ENCODE data around the gene MFAP5. TPM values are rescaled to one million over a fixed set of nuclear protein-coding genes. Genes with fewer than 3 reads are reported as not detected.

The MFAP5 gene
- polyA plus RNA-seq, 1 donor from 2014 or later, result not detected

- Histone ChIP-seq H3K9me3 (ENCODE audit: low read length) (no peaks in the 10 kb centered on the region), H3K4me2 (ENCODE audit: low read length) (no peak overlapping the region), H3K27ac (ENCODE audit: low read length) (no peak overlapping the region), H3K27me3 (ENCODE audit: insufficient read depth, low read depth, low read length) (no peaks in the 10 kb centered on the region), H3K79me2 (replicated peaks; ENCODE audit: insufficient read depth, low read length) (no peaks in the 10 kb centered on the region), H4K20me1 (ENCODE audit: insufficient read depth) (no peaks in the 10 kb centered on the region), H2AFZ (ENCODE audit: low read depth, low read length) (no peak overlapping the region), H3K9me2 (ENCODE audit: insufficient read depth, low read length) (no peaks in the 10 kb centered on the region), H3K4me3 (ENCODE audit: low read length) (no peak overlapping the region), H3K36me3 (ENCODE audit: insufficient read depth, low read length) (no peaks in the 10 kb centered on the region), H3K9ac (ENCODE audit: low read length) (no peak overlapping the region), H3F3A (ENCODE audit: insufficient read depth, low read length, poor library complexity, severe bottlenecking) (no peaks in the 10 kb centered on the region)
- no peak for TF ChIP-seq EZH2 (IDR thresholded peaks at IDR 0.05; ENCODE audit: borderline replicate concordance, insufficient read depth, low read length, poor library complexity, severe bottlenecking)
- no peak for TF ChIP-seq TAF1 (IDR thresholded peaks at IDR 0.05; ENCODE audit: low read depth)
- TF ChIP-seq CTCF (IDR thresholded peaks at IDR 0.05; ENCODE audit: poor library complexity, severe bottlenecking), result no peak
- no peak for TF ChIP-seq RAD21 (conservative IDR thresholded peaks at IDR 0.05)
- TF ChIP-seq SMC3 (conservative IDR thresholded peaks at IDR 0.05; ENCODE audit: poor library complexity), result no peak
Measured at GRCh38 chr12:8647968-8648367, 14.7 kb downstream of the MFAP5 start.

- H3K4me3 ChIP-seq (ENCODE audit: low read length), result no peak overlapping the region
- no peaks in the 10 kb centered on the region for H3K36me3 ChIP-seq (ENCODE audit: insufficient read depth, low read length)
- H3K27me3 ChIP-seq (ENCODE audit: insufficient read depth, low read depth, low read length), result no peaks in the 10 kb centered on the region
- no peaks in the 10 kb centered on the region for H3F3A ChIP-seq (ENCODE audit: insufficient read depth, low read length, poor library complexity, severe bottlenecking)
- H3K9ac ChIP-seq (ENCODE audit: low read length), result no peak overlapping the region
- TF ChIP-seq RAD21 (conservative IDR thresholded peaks at IDR 0.05) (no peak), POLR2AphosphoS5 (IDR thresholded peaks at IDR 0.05) (no peak), SMC3 (conservative IDR thresholded peaks at IDR 0.05; ENCODE audit: poor library complexity) (no peak), MXI1 (conservative IDR thresholded peaks at IDR 0.05; ENCODE audit: poor library complexity, severe bottlenecking) (no peak), EZH2 (IDR thresholded peaks at IDR 0.05; ENCODE audit: borderline replicate concordance, insufficient read depth, low read length, poor library complexity, severe bottlenecking) (no peak), EP300 (conservative IDR thresholded peaks at IDR 0.05; ENCODE audit: poor library complexity, severe bottlenecking) (no peak), CTCF (IDR thresholded peaks at IDR 0.05; ENCODE audit: poor library complexity, severe bottlenecking) (no peak), REST (IDR thresholded peaks at IDR 0.05; ENCODE audit: borderline replicate concordance) (no peak), TAF1 (IDR thresholded peaks at IDR 0.05; ENCODE audit: low read depth) (no peak)
- H4K20me1 ChIP-seq (ENCODE audit: insufficient read depth), result no peaks in the 10 kb centered on the region
- H3K4me2 ChIP-seq (ENCODE audit: low read length), result no peak overlapping the region
- no peaks in the 10 kb centered on the region for H3K9me3 ChIP-seq (ENCODE audit: low read length)
- no peak overlapping the region for H2AFZ ChIP-seq (ENCODE audit: low read depth, low read length)
- no peak overlapping the region for H3K27ac ChIP-seq (ENCODE audit: low read length)
- no peaks in the 10 kb centered on the region for H3K9me2 ChIP-seq (ENCODE audit: insufficient read depth, low read length)
- no peaks in the 10 kb centered on the region for H3K79me2 ChIP-seq (replicated peaks; ENCODE audit: insufficient read depth, low read length)
Measured at GRCh38 chr12:8644345-8645248, 18.0 kb downstream of the MFAP5 start.

Measured in neural cell (in vitro differentiated cells).